Thyroid gland (tissue), 4 donors: Measurements from ENCODE around the gene CCDC157.

Source experiments
- CTCF ChIP-seq, 6 experiments: fragments of 200-600 bp in 3 of 6; fragments of 450-650 bp in 3 of 6; sonication (generic) in 3 of 6; IDR thresholded peaks; one replicate each; pipeline ENCODE4 v1.5.1; 2016 to 2019; ENCODE audit warnings: antibody characterized with exemption in 6 of 6, mild to moderate bottlenecking in 2 of 6, inconsistent platforms in 1 of 6, moderate library complexity in 1 of 6
- POLR2A ChIP-seq, 2 donors: fragments of 450-650 bp; IDR thresholded peaks; one replicate each; pipeline ENCODE4 v1.6.1; 2017; ENCODE audit warnings: antibody characterized with exemption in 2 of 2, mild to moderate bottlenecking in 2 of 2, moderate library complexity in 1 of 2

DNA sequence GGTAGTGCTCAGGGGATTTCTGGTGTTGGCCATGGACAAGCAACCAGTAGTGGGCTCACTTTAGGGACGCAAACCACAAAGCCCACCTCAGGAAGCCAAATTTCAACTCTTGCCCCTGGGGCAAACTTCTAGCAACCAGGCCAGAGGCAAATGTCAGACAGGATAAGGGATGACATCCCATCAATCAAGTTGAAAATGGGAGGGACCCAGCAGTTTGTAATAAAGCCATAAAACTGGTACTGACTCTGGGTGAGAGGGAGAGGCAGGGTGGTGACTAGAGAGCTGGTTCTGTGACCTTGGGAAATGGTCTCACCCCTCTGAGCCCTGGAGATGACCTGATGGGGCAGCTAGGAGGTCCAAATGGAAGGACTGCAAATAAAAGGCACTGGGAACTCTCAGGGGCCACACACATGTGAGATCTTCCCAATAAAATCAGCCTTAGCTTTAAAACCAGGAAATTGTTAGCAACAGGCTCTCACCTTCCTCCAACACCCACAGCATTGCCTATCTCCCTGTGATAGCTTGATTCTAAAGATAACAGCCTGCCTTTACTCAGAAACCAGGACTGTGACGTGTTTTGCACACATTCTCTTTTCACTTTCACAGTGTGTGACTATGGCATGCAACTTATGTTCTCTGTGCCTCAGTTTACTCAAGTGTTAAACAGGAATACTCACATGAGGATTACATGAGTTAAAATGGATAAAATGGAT, 23.7 kb upstream of the CCDC157 start:
- no peak for TF ChIP-seq CTCF (IDR thresholded peaks at IDR 0.05)
- TF ChIP-seq POLR2A (IDR thresholded peaks at IDR 0.05): no peak
